Suprapubic skin (tissue), 4 donors: ENCODE data around the gene GHRH.

Experiments
- CTCF ChIP-seq, 2 donors: fragments of 200-600 bp in 1 of 2; fragments of 450-650 bp in 1 of 2; sonication (generic) in 1 of 2; IDR thresholded peaks; one replicate each; pipeline ENCODE4 v1.5.1; 2016 to 2019; ENCODE audit warnings: antibody characterized with exemption in 2 of 2, mild to moderate bottlenecking in 1 of 2, moderate library complexity in 1 of 2
- EP300 ChIP-seq: sonication (generic); formaldehyde crosslinking; IDR thresholded peaks from one replicate; pipeline ENCODE4 v1.6.1; 2017; ENCODE audit warnings: antibody characterized with exemption
- POLR2A ChIP-seq, 2 donors: fragments of 450-650 bp; IDR thresholded peaks; one replicate each; pipeline ENCODE4 v1.6.1; 2017; ENCODE audit warnings: antibody characterized with exemption in 2 of 2, mild to moderate bottlenecking in 2 of 2, moderate library complexity in 2 of 2
- POLR2AphosphoS5 ChIP-seq, 3 donors: sonication (generic); formaldehyde crosslinking; IDR thresholded peaks; one replicate each; pipeline ENCODE4 v1.6.1; 2017; ENCODE audit warnings: antibody characterized with exemption in 3 of 3

GRCh38 chr20:37309936-37310590 lies 48.4 kb upstream of the GHRH start:
- TF ChIP-seq POLR2AphosphoS5 (IDR thresholded peaks at IDR 0.05): no peak
- no peak for TF ChIP-seq CTCF (IDR thresholded peaks at IDR 0.05)
- no peak for TF ChIP-seq POLR2A (IDR thresholded peaks at IDR 0.05)
- TF ChIP-seq EP300: no peak
